NT2/D1 (cell line): ENCODE measurements around the gene SINHCAF.

Experiments
- SUZ12 ChIP-seq: IDR thresholded peaks from 2 replicates; pipeline ENCODE4 v1.6.1; 2011; ENCODE audit not compliant: insufficient read length, insufficient read depth; ENCODE audit errors: extremely low read depth
- YY1 ChIP-seq: IDR thresholded peaks from 2 replicates; pipeline ENCODE4 v1.6.1; 2011; ENCODE audit not compliant: insufficient read length, insufficient read depth
- ZNF274 ChIP-seq: IDR thresholded peaks from 2 replicates; pipeline ENCODE4 v1.6.1; 2011; ENCODE audit warnings: mild to moderate bottlenecking, low read depth, low read length

DNA sequence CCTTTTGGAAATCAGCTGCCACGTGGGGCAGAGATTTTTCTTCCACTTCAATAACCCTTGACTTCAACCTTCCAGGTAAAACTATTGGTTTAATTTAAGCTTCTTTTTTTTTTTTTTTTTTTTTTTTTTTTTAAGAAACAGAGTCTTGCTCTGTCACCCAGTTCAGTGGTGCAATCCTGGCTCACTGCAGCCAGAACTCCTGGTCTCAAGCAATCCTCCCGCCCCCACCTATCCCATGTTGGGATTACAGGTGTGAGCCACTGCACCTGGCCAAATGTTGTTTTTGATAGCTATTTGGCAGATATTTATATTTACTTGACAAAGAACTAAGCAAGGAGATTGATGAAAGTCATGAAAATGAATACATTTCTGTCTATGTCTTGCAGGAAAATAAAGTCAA lies 65.1 kb downstream of the SINHCAF start:
- TF ChIP-seq YY1 (no peak), ZNF274 (no peak), SUZ12 (no peak)
